GM15510 (cell line): ENCODE measurements around the gene NAT9.

ENCODE experiments used
- POLR2A ChIP-seq: IDR thresholded peaks from 3 replicates; pipeline ENCODE4 v1.6.1; 2011; ENCODE audit warnings: borderline replicate concordance; ENCODE audit not compliant: insufficient read length; ENCODE audit errors: extremely low read depth

The NAT9 gene

GRCh38 chr17:74739227-74739831, 36.8 kb downstream of the NAT9 start:
- TF ChIP-seq POLR2A: no peak

- peak; percentile 46 for TF ChIP-seq POLR2A
These were observed 37.8 kb downstream of the NAT9 start for GRCh38 chr17:74738051-74738996.

DNA sequence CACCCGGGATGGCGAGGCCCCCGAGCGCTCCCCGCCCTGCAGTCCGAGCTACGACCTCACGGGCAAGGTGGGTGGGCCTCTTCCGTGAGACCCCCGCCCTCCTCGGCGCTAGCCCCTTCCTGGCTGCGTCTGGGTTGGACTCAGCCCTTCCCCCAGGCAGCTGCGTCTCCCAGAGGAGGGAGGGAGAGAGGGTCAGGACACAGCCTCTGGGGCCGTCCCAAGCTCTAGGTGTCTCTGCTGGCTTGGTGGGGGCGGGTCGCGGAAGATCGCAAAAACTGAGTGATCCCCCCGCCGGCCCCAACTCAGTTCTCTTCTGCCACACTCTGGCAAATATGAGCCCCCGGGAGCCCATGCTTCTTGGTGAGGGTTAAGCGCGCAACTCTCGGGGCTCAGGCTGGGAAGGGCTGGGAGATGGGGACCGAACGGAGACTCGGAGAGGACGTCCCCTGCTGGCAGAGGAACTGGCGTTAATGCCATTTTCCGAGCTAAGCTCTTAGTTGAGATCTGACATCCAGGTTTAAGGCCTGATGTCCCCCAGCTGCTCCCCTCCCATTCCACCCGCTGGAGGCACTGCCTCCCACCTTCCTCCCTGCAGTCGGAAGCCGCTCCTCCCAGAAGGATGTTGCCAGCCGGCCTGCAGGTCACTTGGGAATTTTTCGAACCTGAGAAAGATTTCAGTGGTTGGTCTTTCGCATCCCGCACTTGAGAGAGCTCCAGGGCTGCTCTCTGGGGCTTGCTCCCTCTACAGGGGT, 38.7 kb downstream of the NAT9 start:
- TF ChIP-seq POLR2A: no peak

- no peak for TF ChIP-seq POLR2A
These were observed 39.4 kb downstream of the NAT9 start, which contains the start of gene RAB37 for GRCh38 chr17:74736513-74737298. RAB37 (plus strand) TSS chr17:74737256; CDS start chr17:74737273, 17 bp downstream.

- no peak for TF ChIP-seq POLR2A
These were observed 41.9 kb downstream of the NAT9 start for GRCh38 chr17:74734256-74734655.

GRCh38 chr17:74733365-74734122, 42.6 kb downstream of the NAT9 start:
- no peak for TF ChIP-seq POLR2A

DNA sequence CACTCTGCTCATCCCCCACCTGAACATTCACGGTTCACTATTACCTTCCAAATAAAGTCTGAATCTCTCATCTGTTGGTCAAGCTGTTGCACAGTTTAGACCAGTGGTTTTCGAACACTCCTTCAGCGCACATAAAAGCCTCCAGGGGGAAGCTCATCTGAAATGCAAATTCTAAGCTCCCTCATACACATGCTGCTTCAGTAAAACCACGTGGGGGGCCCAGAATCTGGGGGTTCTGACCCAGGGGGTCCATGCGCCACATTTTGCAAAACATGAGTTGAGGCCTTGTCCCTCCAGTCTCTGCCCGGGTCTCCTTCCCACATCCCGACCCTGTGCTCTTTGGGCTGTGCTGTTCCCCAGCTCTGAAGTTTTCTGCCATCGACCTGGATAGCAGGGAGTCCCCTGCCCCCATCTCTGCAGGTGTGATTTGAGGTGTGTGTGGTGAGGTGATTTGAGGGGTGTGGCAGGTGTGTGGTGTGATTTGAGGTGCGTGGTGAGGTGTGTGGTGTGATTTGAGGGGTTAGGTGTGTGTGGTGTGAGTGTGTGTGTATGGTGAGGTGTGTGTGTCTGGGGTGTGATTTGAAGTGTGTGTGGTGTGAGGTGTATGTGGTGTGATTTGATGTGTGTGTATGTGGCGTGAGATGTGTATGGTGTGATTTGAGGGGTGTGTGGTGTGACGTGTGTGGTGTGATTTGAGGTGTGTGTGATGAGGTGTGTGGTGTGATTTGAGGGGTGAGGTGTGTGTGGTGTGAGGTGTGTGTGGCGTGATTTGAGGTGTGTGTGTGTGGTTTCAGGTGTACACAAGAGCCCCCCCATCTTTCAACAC, 43.9 kb downstream of the NAT9 start:
- no peak for TF ChIP-seq POLR2A

GRCh38 chr17:74731347-74731605, 44.9 kb downstream of the NAT9 start:
- TF ChIP-seq POLR2A: no peak

- TF ChIP-seq POLR2A: no peak
These were observed 45.4 kb downstream of the NAT9 start for GRCh38 chr17:74730491-74731346.

GRCh38 chr17:74729866-74730265, 46.3 kb downstream of the NAT9 start:
- TF ChIP-seq POLR2A: no peak

- no peak for TF ChIP-seq POLR2A
These were observed 46.8 kb downstream of the NAT9 start for GRCh38 chr17:74729368-74729767.

DNA sequence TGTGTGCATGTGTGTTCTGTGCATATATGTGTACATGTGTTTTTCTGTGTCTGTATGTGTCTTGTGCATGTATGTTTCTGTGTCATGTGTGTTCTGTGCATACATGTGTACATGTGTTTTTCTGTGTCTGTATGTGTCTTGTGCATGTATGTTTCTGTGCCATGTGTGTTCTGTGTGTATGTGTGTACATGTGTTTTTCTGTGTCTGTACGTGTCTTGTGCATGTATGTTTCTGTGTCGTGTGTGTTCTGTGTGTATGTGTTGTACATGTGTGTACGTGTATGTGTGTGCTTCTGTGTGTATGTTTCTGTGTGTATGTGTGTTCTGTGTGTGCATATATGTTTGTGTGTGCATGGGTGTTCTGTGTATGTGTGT, 47.5 kb downstream of the NAT9 start:
- no peak for TF ChIP-seq POLR2A

GRCh38 chr17:74728033-74728701, 48.0 kb downstream of the NAT9 start:
- TF ChIP-seq POLR2A: no peak
